SKM-1 (cell line): ENCODE measurements around the gene SH3RF3.

Source experiments
- DNase-seq: peaks from one replicate; lab custom pipeline; 2025; ENCODE audit not compliant: unreplicated experiment; lab: John Stamatoyannopoulos, UW

Gene SH3RF3

DNA sequence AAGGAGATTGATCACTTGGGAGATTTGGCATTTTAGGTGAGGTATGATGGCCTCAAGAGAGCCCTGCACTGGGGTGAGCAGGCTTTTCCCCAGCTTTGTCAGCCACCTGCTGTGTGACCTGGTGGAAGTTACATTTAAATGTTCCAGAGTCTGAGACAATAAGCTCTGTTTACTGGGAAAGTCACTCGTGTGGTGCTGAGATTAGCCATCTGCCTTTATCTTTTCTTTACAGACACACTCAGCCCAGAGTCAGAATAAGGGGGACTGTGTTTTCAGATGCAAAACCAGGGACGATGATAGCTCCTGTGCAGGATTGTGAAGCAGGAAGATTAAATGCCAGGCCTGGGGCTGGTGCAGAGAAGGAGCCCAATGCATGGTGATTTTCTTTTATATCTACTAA lies 47.9 kb downstream of the SH3RF3 start:
- DNase-seq: no peak

GRCh38 chr2:109177635-109178034 lies 48.6 kb downstream of the SH3RF3 start:
- DNase-seq: no peak

DNA sequence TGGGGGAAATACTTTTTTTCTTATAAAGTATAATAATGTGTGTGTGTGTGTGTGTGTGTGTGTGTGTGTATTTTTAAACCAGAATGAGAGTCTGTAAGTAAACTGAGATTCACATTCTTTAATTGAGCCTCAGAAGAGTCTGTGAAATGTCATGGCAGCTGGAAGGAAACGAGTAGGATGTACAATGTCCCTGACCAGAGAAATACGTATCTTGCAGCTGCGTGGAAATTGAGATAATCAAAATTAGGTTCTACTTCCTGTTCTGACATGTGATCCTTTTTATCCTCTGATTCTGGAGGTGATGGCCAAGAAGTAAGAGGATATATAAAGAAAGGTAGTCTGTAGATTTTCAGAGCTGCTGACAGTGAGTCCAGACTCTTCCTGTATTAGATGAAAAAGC lies 50.0 kb downstream of the SH3RF3 start:
- no peak for DNase-seq

DNA sequence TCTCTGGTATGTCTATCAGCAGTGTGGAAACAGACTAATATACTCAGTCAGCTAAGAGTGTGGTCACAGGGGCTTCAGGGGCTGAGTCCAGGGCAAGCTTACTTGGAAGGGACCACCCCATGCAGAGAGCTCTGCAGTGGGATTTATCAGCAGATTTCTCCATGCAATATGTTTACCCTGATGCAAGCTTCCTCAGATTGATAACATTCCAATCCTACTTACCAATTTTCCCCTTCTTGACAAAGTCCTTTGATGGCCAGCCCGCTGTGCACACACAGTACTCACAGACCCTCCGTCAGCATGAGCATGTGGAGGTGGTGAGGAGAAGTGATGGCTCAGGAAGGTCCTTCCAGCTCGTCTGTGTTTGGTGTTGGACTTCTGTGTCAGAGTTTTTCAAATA lies 51.8 kb downstream of the SH3RF3 start:
- no peak for DNase-seq

DNA sequence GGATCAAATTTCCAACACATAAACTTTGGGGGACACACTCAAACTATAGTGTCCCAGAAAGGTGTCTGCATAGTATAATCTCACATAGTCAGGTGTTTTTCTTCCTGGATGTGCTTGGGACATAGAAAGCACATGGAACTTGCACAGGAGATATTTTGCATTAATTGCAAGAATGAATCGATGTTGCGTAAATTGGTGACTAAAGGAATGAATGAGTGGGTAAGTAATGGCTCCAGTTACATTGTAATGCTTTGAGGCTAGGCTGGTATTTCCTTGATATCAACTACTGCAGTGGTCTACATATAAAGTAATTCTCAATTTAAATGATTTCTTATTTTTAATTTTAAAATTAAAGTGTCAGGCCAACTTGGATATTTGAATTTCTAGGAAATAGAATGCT lies 53.4 kb downstream of the SH3RF3 start:
- no peak for DNase-seq

GRCh38 chr2:109183871-109184270 lies 54.9 kb downstream of the SH3RF3 start:
- no peak for DNase-seq

- no peak for DNase-seq
Measured at GRCh38 chr2:109184368-109184767, 55.4 kb downstream of the SH3RF3 start.

DNA sequence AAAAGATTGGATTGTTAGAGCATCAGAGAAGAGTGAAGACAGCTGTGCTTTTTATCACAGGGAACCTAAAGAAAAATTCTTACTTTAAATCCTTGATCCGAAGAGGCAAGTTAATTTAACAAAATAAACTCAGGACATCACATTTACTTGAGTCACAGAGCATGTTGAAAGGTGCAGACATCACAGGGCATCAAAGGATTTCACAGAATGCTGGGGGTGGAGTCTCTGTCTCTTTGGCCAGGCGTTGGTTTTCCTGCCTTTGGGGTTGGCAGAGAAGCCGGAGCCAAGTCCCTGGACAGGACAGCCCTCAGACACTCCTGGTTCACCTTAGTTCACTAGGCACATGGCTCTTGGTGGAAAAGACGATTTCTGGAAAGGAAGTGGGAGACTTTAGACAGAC lies 56.3 kb downstream of the SH3RF3 start:
- no peak for DNase-seq

- DNase-seq: no peak
Measured at GRCh38 chr2:109185821-109186570, 57.0 kb downstream of the SH3RF3 start.

DNA sequence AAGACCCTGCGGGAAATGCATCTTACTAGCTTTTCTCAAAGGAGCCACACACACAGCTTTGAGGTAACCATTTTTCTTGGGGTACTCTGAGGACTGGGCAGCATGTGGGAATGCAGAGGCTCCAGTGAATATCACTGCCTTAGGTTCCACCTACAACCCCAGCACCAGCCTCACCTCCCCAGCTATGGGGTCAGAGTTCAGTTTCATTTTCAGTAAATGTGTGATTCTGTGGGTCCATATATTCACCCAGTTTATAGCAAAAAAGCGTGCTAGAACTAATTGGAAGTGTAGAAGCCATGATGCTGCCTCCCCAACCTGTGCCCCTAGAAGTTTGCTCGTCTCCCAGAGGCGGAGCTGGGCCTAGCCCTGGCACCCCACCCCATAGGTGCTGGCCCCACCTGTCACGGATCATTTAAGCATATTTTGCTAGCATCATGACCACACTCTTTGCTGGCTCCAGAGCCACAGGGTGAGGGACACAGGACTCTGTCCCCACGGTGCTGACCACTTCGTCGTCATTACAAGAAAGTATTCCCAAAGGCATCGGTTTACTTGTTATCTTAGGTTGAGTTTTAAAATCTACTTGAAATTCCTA lies 57.7 kb downstream of the SH3RF3 start:
- DNase-seq: no peak

- DNase-seq: no peak
Measured at GRCh38 chr2:109187711-109188495, 58.9 kb downstream of the SH3RF3 start.

DNA sequence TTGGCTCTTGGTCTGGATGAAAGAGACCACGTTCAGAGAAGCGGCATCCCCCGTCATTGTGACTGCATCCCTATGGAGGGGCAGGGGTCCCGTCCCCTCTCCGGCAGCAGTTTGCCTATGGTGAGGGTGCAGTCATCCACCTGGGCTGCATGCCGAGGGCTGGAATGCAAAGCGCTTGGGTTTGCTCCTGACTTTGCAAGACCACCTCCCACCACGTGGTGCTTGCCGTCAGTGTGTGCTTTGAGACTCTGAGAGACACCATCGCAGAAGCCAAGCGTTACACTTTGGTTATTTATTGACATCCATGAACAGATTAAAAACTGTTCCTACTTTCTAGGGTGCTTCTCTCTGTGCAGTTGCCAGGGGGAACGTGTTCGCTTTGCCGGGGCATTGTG lies 59.5 kb downstream of the SH3RF3 start:
- no peak for DNase-seq

DNA sequence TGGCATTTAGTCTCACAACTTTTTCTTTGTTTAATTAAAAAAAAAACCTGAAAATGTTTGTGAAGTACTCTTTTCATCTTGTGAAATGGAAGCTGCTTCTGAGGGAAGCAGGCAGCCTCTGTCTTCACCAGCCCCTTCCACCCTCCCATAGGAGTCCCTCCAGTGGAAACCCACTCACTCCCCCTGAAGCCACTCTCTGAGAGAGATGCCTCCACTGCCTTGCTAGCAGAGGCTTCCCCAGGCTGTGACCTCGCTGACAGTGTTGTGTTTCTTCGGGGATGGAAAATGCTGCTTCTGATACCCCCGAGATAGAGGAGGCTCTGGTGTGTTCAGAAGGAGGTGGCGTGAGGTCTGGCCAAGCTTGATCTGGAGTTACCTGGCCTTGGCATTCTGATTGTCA lies 59.9 kb downstream of the SH3RF3 start:
- DNase-seq: no peak

DNA sequence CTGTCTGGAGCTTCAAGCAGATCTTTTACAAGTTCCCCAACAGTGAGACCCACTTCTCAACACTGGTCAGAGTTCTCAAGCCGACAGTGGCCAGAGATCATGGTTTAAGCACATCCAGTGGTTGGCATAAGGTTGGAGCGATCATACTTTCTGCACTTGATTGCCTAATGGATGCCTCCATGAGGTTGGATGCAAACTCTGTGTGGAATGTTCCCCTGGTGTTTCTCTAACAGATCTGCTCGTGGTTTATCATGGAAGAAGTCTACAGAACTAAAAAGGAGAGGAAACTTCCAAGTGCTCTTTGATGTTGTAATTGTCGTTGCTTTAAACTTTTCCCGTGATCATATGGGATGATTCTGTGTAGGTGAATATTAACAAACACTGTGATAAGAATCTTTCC lies 60.7 kb downstream of the SH3RF3 start:
- no peak for DNase-seq

- no peak for DNase-seq
Measured at GRCh38 chr2:109193807-109194619, 65.0 kb downstream of the SH3RF3 start.

DNA sequence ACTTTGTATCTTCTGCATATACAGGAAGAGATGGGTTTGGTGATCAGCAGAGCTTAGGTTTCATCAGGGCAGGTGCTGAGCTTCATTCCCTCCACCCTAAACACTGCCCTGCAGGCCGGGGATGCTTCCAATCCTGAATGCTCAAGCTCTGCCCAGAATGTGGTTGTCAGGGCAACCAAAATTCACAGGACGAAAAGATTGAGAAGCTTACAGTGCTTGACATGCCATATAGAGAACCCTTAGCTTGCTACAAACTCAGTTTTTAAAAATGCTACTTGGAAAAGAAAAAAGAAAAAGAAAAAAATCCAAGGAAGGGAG lies 65.6 kb downstream of the SH3RF3 start:
- no peak for DNase-seq

GRCh38 chr2:109195193-109196045 lies 66.4 kb downstream of the SH3RF3 start:
- no peak for DNase-seq

GRCh38 chr2:109196081-109196875 lies 67.3 kb downstream of the SH3RF3 start:
- DNase-seq: no peak

DNA sequence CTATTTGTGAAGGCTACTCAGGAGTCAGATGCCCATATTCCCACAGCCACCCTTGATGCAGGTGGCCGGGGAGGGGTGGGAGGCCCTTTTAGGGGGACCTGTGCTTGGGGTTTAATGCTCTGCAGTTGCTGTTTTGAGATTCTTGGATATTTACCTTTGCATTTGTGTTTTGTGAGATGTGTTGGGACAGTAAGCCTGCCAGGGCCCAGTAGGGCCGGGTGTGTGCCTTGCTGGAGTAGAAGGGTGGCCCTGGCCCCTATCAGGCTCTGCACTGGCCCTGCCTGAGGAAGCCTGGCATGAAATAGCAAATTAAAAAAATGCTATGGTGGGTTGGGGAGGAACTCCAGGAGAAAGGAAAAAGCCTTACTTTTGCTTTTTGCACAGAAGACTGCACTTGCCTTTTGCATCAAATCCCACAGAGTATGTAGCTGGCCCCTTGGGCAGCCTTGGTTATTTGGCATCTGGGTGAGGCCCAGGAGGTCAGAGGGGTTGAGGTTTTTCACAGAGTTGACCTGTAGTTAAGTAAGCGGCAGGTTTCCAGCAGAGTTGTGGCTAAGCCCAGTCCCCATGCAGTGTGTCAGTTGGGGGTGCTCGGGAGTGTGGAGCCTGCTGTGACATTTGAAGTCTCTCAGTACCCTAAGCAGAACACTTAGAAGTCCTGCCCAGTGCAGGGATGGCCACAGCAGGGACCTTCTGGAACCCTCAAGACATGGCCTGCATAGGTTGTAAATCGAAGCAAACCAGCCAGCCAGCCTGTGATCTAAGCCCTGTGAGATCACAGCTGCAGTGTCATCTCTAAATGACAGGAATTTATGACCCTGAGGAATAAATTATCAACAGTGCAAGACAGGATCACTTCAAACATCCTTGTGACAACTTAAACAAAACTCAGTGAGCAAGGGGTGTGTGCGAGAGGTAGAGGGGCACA lies 68.8 kb downstream of the SH3RF3 start:
- no peak for DNase-seq
